Stimulated activated CD4-positive, alpha-beta T cell treated with anti-CD3 and anti-CD28 coated beads, Interleukin-1b, Interleukin-23, amount 100 ng/mL, for 4 hours (primary cell): ENCODE results near the gene INSR.
"Not testable (repeated sequence)": the region's sequence is repeated elsewhere in the genome, so short reads cannot be mapped to it uniquely, and the experiment has no call there.

Source experiments
- DNase-seq, 2 donors: peaks; one replicate each; pipeline ENCODE4 v3.0.0-alpha.2; 2020; ENCODE audit warnings: low read depth in 2 of 2

INSR gene

GRCh38 chr19:7098701-7099596 lies 195.3 kb downstream of the INSR start:
- DNase-seq = peak; percentile 75 to 87

GRCh38 chr19:7098096-7098495 lies 196.1 kb downstream of the INSR start:
- no peak for DNase-seq

GRCh38 chr19:7088999-7089398 lies 205.2 kb downstream of the INSR start:
- no peak for DNase-seq

GRCh38 chr19:7083076-7083956 lies 210.9 kb downstream of the INSR start:
- DNase-seq = no peak

- no peak for DNase-seq
Observed at GRCh38 chr19:7078008-7078407, 216.2 kb downstream of the INSR start.

- DNase-seq = no peak
Observed at GRCh38 chr19:7076151-7076550, 218.1 kb downstream of the INSR start.

GRCh38 chr19:7074705-7075282 lies 219.4 kb downstream of the INSR start:
- no peak for DNase-seq

- DNase-seq = no peak
Observed at GRCh38 chr19:7072541-7072940, 221.7 kb downstream of the INSR start.

- no peak for DNase-seq
Observed at GRCh38 chr19:7069904-7070226, 224.3 kb downstream of the INSR start.

GRCh38 chr19:7069042-7069903 lies 224.9 kb downstream of the INSR start, which contains the start of gene ZNF557:
ZNF557 (plus strand) TSS chr19:7069703; CDS start chr19:7075075, 5,372 bp downstream.
- peak; percentile 98 to 99 for DNase-seq

- no peak for DNase-seq
Observed at GRCh38 chr19:7068599-7068998, 225.6 kb downstream of the INSR start.

- no peak for DNase-seq
Observed at GRCh38 chr19:7067716-7068115, 226.5 kb downstream of the INSR start.

GRCh38 chr19:7067122-7067521 lies 227.1 kb downstream of the INSR start:
- not testable (repeated sequence) for DNase-seq

GRCh38 chr19:7063764-7064418 lies 230.3 kb downstream of the INSR start:
- no peak for DNase-seq

GRCh38 chr19:7063339-7063738 lies 230.9 kb downstream of the INSR start:
- DNase-seq = no peak
